GM12873 (cell line): Measurements from ENCODE around the gene CNBD2.

ENCODE experiments used
- CTCF ChIP-seq: IDR thresholded peaks from 2 replicates; pipeline ENCODE4 v1.5.1; 2012; ENCODE audit warnings: low read depth, mild to moderate bottlenecking, moderate library complexity, low read length, control low read depth; ENCODE audit not compliant: insufficient read depth; ENCODE audit errors: missing control alignments

The CNBD2 gene

GRCh38 chr20:35954907-35955251 lies 13.5 kb upstream of the CNBD2 start:
- no peak for TF ChIP-seq CTCF

GRCh38 chr20:35956616-35957015 lies 11.8 kb upstream of the CNBD2 start:
- no peak for TF ChIP-seq CTCF

GRCh38 chr20:35963878-35964277 lies 4.5 kb upstream of the CNBD2 start:
- no peak for TF ChIP-seq CTCF

- TF ChIP-seq CTCF: no peak
Measured at GRCh38 chr20:35968930-35969329, 540 bp downstream of the CNBD2 start.

GRCh38 chr20:35971981-35972380 lies 3.6 kb downstream of the CNBD2 start:
- TF ChIP-seq CTCF: no peak

- TF ChIP-seq CTCF: no peak
Measured at GRCh38 chr20:35972462-35972861, 4.1 kb downstream of the CNBD2 start.

GRCh38 chr20:35974256-35974655 lies 5.9 kb downstream of the CNBD2 start:
- TF ChIP-seq CTCF: no peak
